Measurements from ENCODE around the gene NSMCE1. TPM values are rescaled to one million over a fixed set of nuclear protein-coding genes. Genes with fewer than 3 reads are reported as not detected.
A peak's percentile ranks its signal among the peaks of the same experiment; 100 is the strongest.

The NSMCE1 gene
- total and polyA plus RNA-seq, 8 donors: 48.6 to 71.7 (median 65.0) TPM

DNA sequence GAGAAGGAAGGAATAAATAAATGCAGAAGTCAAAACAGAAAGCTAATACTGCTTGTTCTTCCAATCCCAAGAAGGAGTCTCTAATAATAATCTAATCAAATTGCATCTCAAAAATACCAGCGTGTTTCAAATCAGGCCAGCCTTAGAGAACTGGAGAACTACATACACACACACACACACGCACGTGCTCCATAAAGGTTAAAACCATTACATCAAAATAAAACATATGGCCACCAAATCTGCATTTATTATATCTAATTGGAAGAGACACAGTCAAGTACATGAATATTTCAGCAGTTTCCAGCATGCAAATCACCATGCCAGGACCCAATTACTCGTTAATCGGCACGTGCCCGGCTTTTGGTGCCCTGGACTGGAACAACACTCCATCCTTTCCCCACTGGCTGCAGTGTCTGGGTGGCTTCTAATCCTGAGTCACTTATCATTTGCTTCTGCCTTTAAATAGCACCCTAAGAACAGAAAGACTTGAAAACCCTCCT, 85.6 kb downstream of the NSMCE1 start:
- TF ChIP-seq, protein P1, sequence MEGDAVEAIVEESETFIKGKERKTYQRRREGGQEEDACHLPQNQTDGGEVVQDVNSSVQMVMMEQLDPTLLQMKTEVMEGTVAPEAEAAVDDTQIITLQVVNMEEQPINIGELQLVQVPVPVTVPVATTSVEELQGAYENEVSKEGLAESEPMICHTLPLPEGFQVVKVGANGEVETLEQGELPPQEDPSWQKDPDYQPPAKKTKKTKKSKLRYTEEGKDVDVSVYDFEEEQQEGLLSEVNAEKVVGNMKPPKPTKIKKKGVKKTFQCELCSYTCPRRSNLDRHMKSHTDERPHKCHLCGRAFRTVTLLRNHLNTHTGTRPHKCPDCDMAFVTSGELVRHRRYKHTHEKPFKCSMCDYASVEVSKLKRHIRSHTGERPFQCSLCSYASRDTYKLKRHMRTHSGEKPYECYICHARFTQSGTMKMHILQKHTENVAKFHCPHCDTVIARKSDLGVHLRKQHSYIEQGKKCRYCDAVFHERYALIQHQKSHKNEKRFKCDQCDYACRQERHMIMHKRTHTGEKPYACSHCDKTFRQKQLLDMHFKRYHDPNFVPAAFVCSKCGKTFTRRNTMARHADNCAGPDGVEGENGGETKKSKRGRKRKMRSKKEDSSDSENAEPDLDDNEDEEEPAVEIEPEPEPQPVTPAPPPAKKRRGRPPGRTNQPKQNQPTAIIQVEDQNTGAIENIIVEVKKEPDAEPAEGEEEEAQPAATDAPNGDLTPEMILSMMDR (IDR thresholded peaks at IDR 0.05): no peak
- intact Hi-C loops (cut with DNase I): loop anchor here in 1 of 2 donors (10.0 kb wide), 1 partner anchor 272 kb away; no protein-coding TSS in a partner anchor
- Histone ChIP-seq H3K36me3 (no peaks in the 10 kb centered on the region), H3K4me3 (no peak overlapping the region), H3K27ac (no peak overlapping the region), H3K4me1 (peaks cover 0 to 13% of the 10 kb centered on the region in 2 donors), H3K9me3 (no peaks in the 10 kb centered on the region), H3K27me3 (no peaks in the 10 kb centered on the region)
- no peak for DNase-seq
- ATAC-seq: no peak

DNA sequence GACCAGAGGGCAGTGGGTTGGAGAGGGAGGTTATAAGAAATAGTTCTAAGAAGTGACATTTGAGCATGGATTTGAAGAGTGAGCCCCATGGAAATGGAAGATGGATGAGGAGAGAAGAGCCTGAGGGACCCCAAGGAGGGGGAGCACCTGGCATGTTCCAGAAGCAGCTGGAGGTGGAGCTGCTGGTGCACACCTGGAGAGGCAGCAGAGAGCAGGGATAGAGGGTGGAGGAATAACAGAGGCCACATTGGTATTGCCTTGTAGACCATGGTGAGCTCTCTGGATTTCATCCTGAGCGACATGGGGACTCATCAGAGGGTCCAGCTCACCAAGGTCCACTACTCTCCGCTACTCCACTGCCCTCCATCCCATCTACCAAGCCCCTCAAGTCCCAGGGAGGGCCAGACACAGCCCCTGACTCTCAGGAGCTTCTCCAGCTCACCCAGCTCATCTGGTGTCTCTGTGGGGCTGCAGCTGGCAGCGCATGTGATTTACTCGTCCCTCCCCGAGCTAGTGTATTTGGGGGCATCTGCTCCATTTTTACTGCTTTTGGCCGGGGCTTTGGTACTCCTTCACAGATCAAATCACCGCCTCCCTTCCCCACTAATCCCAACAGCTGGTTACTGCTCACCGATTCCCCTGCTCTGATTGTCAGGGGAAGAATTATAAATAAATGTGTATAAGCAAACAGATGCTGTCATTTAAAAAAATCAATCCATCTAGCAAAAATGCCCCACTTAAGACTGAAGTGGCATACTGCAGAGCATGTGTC, 87.4 kb downstream of the NSMCE1 start:
- Histone ChIP-seq H3K4me3 (no peak overlapping the region), H3K36me3 (no peaks in the 10 kb centered on the region), H3K4me1 (peaks cover 0 to 13% of the 10 kb centered on the region in 2 donors), H3K9me3 (no peaks in the 10 kb centered on the region), H3K27me3 (no peaks in the 10 kb centered on the region), H3K27ac (no peak overlapping the region)
- intact Hi-C loops (cut with DNase I): loop anchor here in 1 of 2 donors (10.0 kb wide), 1 partner anchor 274 kb away; no protein-coding TSS in a partner anchor
- ATAC-seq (no peak), DNase-seq (no peak)
- TF ChIP-seq, protein P1 (IDR thresholded peaks at IDR 0.05): no peak

DNA sequence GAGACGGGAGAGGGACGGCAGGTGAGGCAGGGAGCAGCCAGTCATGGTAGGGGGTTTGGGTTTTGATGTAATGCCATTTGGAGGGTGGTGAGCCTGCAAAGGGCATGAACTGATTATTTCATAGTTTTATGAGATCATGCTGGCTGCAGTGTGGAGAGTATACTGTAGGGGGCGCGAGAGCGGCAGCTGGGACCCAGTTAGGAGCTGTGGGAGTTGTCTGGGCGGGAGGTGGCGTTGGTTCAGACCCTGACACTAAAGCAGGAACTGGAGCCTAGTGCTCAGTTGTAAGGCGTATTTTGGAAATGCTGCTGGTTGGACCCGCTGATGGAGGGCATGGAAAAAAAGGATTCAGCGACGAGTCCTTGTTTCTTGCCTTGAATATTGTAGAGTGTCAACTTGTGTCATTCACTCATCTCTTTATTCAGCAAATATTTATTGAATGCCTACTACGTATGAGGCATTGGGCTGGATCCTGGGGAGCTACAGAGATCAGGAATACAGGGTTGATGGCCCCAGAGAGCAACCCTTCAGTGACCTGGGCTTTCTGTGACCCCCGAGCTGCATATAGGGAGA, 89.0 kb downstream of the NSMCE1 start:
- Histone ChIP-seq H3K4me3 (no peak overlapping the region), H3K27ac (no peak overlapping the region), H3K4me1 (peaks cover 0 to 13% of the 10 kb centered on the region in 2 donors), H3K9me3 (no peaks in the 10 kb centered on the region), H3K36me3 (no peaks in the 10 kb centered on the region), H3K27me3 (no peaks in the 10 kb centered on the region)
- DNase-seq (peak; percentile 53 to 93 (median 84)), ATAC-seq (peak; percentile 99)
- TF ChIP-seq, protein P1 (IDR thresholded peaks at IDR 0.05): peak; percentile 86 to 92
- intact Hi-C loops (cut with DNase I): loop anchor here in 1 of 2 donors (5.0 to 10.0 kb wide), 2 partner anchors 188 to 275 kb away; no protein-coding TSS in a partner anchor

DNA sequence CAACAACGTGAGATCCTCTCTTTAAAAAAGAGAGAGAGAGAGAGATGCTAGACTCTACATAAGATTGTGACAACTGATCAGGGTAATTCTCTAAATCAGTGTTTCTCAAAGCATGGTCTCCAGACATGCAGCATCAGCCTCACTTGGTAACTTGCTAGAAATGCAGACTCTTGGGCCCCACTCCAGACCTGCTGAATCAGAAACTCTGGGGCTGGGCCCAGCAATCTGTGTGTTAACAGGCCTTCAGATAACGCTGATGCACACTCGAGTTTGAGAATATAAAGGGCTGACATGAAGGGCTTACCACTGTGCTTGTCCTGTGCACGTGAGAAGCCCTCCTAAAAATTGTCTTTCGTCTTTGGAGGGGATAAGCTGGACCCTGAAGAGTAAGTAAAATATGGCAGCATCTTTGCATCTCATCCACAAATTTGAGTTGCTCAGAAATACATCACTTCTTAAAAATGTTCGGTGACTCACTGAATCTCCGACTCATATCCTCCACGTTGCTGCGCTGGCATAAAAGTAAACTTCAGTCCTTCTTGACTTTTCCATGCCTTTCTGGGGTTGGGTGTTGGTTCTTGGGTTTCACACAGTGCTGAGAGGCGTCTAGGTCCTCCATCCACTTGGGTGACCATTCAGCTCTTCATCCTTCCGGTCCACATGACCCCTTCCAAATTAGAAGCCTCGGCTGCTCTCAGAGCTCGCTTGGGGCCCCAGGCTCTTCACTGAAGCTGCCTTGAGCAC, 91.4 kb downstream of the NSMCE1 start:
- intact Hi-C loops (cut with DNase I): loop anchor here in 1 of 2 donors (5.0 kb wide), 1 partner anchor 190 kb away; no protein-coding TSS in a partner anchor
- TF ChIP-seq, protein P1 (IDR thresholded peaks at IDR 0.05): no peak

More for the DNA sequence above, 91.4 kb downstream of the NSMCE1 start:
- Histone ChIP-seq H3K9me3 (no peaks in the 10 kb centered on the region), H3K27me3 (no peaks in the 10 kb centered on the region), H3K4me3 (no peak overlapping the region), H3K36me3 (no peaks in the 10 kb centered on the region), H3K4me1 (peaks cover 0 to 13% of the 10 kb centered on the region in 2 donors), H3K27ac (no peak overlapping the region)
- ATAC-seq (no peak), DNase-seq (no peak)
